Keratinocyte (primary cell): ENCODE data around the gene CTCFL. TPM values are rescaled to one million over a fixed set of nuclear protein-coding genes. Genes with fewer than 3 reads are reported as not detected.

ENCODE experiments used
- DNase-seq: peaks from one replicate; pipeline ENCODE4 v3.0.0-alpha.2; 2011; ENCODE audit warnings: low read depth, missing footprints, low spot score
- FAIRE-seq: peaks from 2 replicates; lab custom pipeline; 2011; peaks lifted over from hg19 to GRCh38; lab: Jason Lieb, UNC
- H2AFZ ChIP-seq: 2 replicates; pipeline ENCODE4 v1.6.0; 2012; ENCODE audit warnings: low read length, control low read depth, inconsistent platforms; ENCODE audit not compliant: control insufficient read depth
- H3K27ac ChIP-seq: 2 replicates; pipeline ENCODE4 v1.5.1; 2011; ENCODE audit warnings: low read length; ENCODE audit not compliant: control insufficient read depth, insufficient read depth
- H3K27me3 ChIP-seq: 3 replicates; pipeline ENCODE4 v1.6.0; 2011; ENCODE audit warnings: low read length; ENCODE audit not compliant: control insufficient read depth, insufficient read depth; ENCODE audit errors: extremely low read depth
- H3K36me3 ChIP-seq, 2 experiments: 2 replicates in 1 of 2; 3 replicates in 1 of 2; pipeline ENCODE4 v1.5.1; 2011; ENCODE audit warnings: low read length in 2 of 2, mild to moderate bottlenecking in 1 of 2; ENCODE audit not compliant: control insufficient read depth in 2 of 2, insufficient read depth in 2 of 2; ENCODE audit errors: extremely low read depth in 1 of 2
- H3K4me1 ChIP-seq: 3 replicates; pipeline ENCODE4 v1.5.1; 2011; ENCODE audit warnings: low read length; ENCODE audit not compliant: control insufficient read depth, insufficient read depth; ENCODE audit errors: extremely low read depth
- H3K4me2 ChIP-seq: 3 replicates; pipeline ENCODE4 v1.6.0; 2011; ENCODE audit warnings: low read depth, low read length; ENCODE audit not compliant: control insufficient read depth, insufficient read depth; ENCODE audit errors: extremely low read depth
- H3K4me3 ChIP-seq, 3 experiments: fragments of 200-600 bp in 1 of 3; sonication (generic) in 1 of 3; 2 replicates in 2 of 3; 3 replicates in 1 of 3; pipeline ENCODE4 v1.5.1; 2011 to 2016; ENCODE audit warnings: low read length in 3 of 3, mild to moderate bottlenecking in 3 of 3, control low read depth in 2 of 3, inconsistent platforms in 1 of 3, low read depth in 1 of 3, mixed read lengths in 1 of 3, mixed run types in 1 of 3, moderate library complexity in 1 of 3; ENCODE audit not compliant: control insufficient read depth in 2 of 3, insufficient read depth in 2 of 3; ENCODE audit errors: extremely low read depth in 1 of 3
- H3K79me2 ChIP-seq: 2 replicates; pipeline ENCODE4 v1.6.0; 2012; ENCODE audit warnings: low read length; ENCODE audit not compliant: control insufficient read depth, insufficient read depth
- H3K9ac ChIP-seq: 3 replicates; pipeline ENCODE4 v1.6.0; 2011; ENCODE audit warnings: low read length; ENCODE audit not compliant: control insufficient read depth, insufficient read depth; ENCODE audit errors: extremely low read depth
- H3K9me1 ChIP-seq: 3 replicates; pipeline ENCODE4 v1.6.0; 2011; ENCODE audit warnings: low read length; ENCODE audit not compliant: control insufficient read depth, insufficient read depth; ENCODE audit errors: extremely low read depth
- H3K9me3 ChIP-seq: 2 replicates; pipeline ENCODE4 v1.5.1; 2012; ENCODE audit warnings: low read depth, low read length; ENCODE audit not compliant: control insufficient read depth
- H4K20me1 ChIP-seq: 3 replicates; pipeline ENCODE4 v1.6.0; 2011; ENCODE audit warnings: low read length; ENCODE audit not compliant: control insufficient read depth, insufficient read depth; ENCODE audit errors: extremely low read depth
- EZH2 ChIP-seq: IDR thresholded peaks from one replicate; pipeline ENCODE4 v1.6.1; 2012; ENCODE audit warnings: inconsistent platforms, mild to moderate bottlenecking, low read length, moderate library complexity
- dilution Hi-C: fragments of 300-500 bp; cut with MboI; formaldehyde crosslinking; loops from one replicate; pipeline ENCODE4 v1.7.0; 2020; ENCODE audit warnings: low sequenced_read_pairs; ENCODE audit not compliant: extremely low pct_ligation_motif_present
- polyA plus RNA-seq, 5 experiments: library from polyadenylated mRNA; depleted of rRNA in 3 of 5; stranded (reverse) in 3 of 5; stranded (forward) in 1 of 5; unstranded in 1 of 5; fragments of >200 nt; gene quantifications; 1 replicate in 1 of 5; 2 replicates in 3 of 5; 3 replicates in 1 of 5; pipeline versions ENCODE4 v1.2.1 to v1.2.3, GENCODE V29; 2011 to 2012; ENCODE audit warnings: missing spikeins in 2 of 5, low read depth in 1 of 5, low replicate concordance in 1 of 5
- TF ChIP-seq, protein P1 (sequence below), 3 experiments: IDR thresholded peaks in 1 of 3; conservative IDR thresholded peaks in 1 of 3; optimal IDR thresholded peaks in 1 of 3; 2 replicates in 2 of 3; 3 replicates in 1 of 3; pipeline versions ENCODE3 to v1.5.1; 2011; ENCODE audit warnings: low read length in 3 of 3, mild to moderate bottlenecking in 3 of 3, moderate library complexity in 2 of 3, control low read depth in 1 of 3, inconsistent platforms in 1 of 3; ENCODE audit not compliant: insufficient read depth in 2 of 3; ENCODE audit errors: extremely low read depth in 1 of 3

CTCFL gene
- polyA plus RNA-seq, 1 donor (not counting 4 experiments of a cell fraction or from before 2014, with no cell fraction given) = not detected

DNA sequence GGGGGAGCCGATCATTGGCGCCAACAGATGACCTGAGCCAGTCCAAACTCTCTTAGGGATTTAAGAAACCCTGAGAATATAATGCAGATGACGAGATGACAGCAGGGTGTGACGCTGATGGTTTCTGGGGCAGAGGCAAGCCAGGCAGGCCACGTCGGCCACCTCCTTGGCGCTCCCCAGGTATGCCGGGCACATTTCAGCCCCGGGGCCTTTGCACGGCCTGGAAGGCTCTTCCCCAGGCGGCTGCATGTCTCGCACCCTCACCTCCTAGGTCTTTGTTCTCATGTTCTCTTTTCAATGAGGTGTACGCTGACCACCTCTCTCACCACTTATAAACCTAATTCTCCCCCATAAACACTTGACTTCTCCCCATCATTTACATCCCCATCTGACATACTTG, 68.8 kb downstream of the CTCFL start:
- dilution Hi-C loops = no loop called here
- no peak for FAIRE-seq
- peaks cover 37% of the 10 kb centered on the region for H3K27me3 ChIP-seq

DNA sequence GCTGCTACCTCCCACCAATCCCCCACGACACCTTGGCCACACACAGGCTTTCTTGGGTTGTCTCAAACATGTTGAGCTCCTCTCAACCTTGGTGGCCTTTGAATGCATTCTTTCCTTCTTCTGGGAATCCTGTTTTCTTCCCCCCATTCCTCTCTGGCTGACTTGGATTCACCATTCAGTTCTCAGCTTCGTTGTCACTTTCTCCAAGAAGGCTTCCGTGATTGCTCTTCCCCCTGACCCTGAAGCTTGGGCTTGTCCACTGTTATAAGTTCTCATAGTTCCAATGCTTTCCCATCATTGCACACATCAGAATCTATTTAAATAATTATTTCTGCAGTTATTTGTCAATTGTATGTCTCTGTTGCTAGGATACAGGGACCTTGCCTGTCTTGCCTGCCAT, 69.6 kb downstream of the CTCFL start:
- H3K27me3 ChIP-seq = peaks cover 44% of the 10 kb centered on the region
- dilution Hi-C loops = no loop called here
- no peak overlapping the region for H2AFZ ChIP-seq
- no peaks in the 10 kb centered on the region for H4K20me1 ChIP-seq
- H3K4me2 ChIP-seq = no peak overlapping the region
- H3K36me3 ChIP-seq = no peaks in the 10 kb centered on the region
- DNase-seq = no peak
- no peaks in the 10 kb centered on the region for H3K9me1 ChIP-seq
- H3K9me3 ChIP-seq = peaks cover 6% of the 10 kb centered on the region
- TF ChIP-seq EZH2 = no peak
- TF ChIP-seq, protein P1, sequence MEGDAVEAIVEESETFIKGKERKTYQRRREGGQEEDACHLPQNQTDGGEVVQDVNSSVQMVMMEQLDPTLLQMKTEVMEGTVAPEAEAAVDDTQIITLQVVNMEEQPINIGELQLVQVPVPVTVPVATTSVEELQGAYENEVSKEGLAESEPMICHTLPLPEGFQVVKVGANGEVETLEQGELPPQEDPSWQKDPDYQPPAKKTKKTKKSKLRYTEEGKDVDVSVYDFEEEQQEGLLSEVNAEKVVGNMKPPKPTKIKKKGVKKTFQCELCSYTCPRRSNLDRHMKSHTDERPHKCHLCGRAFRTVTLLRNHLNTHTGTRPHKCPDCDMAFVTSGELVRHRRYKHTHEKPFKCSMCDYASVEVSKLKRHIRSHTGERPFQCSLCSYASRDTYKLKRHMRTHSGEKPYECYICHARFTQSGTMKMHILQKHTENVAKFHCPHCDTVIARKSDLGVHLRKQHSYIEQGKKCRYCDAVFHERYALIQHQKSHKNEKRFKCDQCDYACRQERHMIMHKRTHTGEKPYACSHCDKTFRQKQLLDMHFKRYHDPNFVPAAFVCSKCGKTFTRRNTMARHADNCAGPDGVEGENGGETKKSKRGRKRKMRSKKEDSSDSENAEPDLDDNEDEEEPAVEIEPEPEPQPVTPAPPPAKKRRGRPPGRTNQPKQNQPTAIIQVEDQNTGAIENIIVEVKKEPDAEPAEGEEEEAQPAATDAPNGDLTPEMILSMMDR (optimal IDR thresholded peaks at IDR 0.05 in 1 of 3, IDR thresholded peaks at IDR 0.05 in 1 of 3, conservative IDR thresholded peaks at IDR 0.05 in 1 of 3; ENCODE audit: extremely low read depth in 1 of 3, insufficient read depth in 2 of 3, low read length in 3 of 3) = no peak
- no peak overlapping the region for H3K9ac ChIP-seq
- no peak for FAIRE-seq
- no peaks in the 10 kb centered on the region for H3K79me2 ChIP-seq
- no peak overlapping the region for H3K27ac ChIP-seq
- no peaks in the 10 kb centered on the region for H3K4me1 ChIP-seq
- no peak overlapping the region for H3K4me3 ChIP-seq

More for the DNA sequence above, 68.8 kb downstream of the CTCFL start:
- Histone ChIP-seq H3K4me1 (no peaks in the 10 kb centered on the region), H3K9me3 (peaks cover 6% of the 10 kb centered on the region), H3K9me1 (no peaks in the 10 kb centered on the region), H3K9ac (no peak overlapping the region), H3K36me3 (no peaks in the 10 kb centered on the region), H3K27ac (no peak overlapping the region), H4K20me1 (no peaks in the 10 kb centered on the region), H2AFZ (no peak overlapping the region), H3K4me2 (no peak overlapping the region), H3K4me3 (no peak overlapping the region), H3K79me2 (no peaks in the 10 kb centered on the region)
- DNase-seq = no peak
- TF ChIP-seq, protein P1 (optimal IDR thresholded peaks at IDR 0.05 in 1 of 3, IDR thresholded peaks at IDR 0.05 in 1 of 3, conservative IDR thresholded peaks at IDR 0.05 in 1 of 3; ENCODE audit: extremely low read depth in 1 of 3, insufficient read depth in 2 of 3, low read length in 3 of 3) = no peak
- no peak for TF ChIP-seq EZH2
